ENCODE results near the gene NLGN1. TPM values are rescaled to one million over a fixed set of nuclear protein-coding genes. Genes with fewer than 3 reads are reported as not detected.

Gene NLGN1
- polyA plus RNA-seq, 2 of the 4 experiments (the other 2 are of a cell fraction): not detected

GRCh38 chr3:174158674-174159073 is 761.1 kb downstream of the NLGN1 start:
- ATAC-seq (no peak), FAIRE-seq (no peak)

DNA sequence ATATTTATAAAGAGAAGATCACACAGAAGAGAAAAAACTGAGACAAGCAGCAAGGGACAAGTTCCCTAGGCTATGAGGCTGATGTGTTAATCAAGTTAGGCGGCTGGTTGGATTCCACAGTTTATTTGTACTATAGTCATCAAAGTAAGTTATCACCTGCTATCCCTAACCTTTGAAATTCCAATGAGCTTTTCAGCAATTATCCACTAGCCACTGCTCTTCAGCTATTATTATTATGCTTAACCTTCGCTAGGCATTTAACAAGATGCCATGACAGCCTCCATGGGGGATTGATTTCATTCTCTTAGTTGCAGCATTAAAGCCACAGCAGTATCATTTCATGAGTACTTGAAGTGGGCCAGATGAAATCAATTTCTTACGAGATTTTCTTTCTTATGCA is 762.1 kb downstream of the NLGN1 start:
- 29% methylated on average over 3 of the region's 3 CpGs for WGBS (ENCODE audit: missing lambda C conversion rate)

More at GRCh38 chr3:174158674-174159073, 761.1 kb downstream of the NLGN1 start:
- Histone ChIP-seq H3K9me3 (no peaks in the 10 kb centered on the region), H3K4me3 (no peak overlapping the region), H3K27ac (no peak overlapping the region), H3K4me2 (no peak overlapping the region), H3K4me1 (no peaks in the 10 kb centered on the region)
- 6% methylated on average over 1 of the region's 1 CpG for WGBS (ENCODE audit: missing lambda C conversion rate)
- CTCF ChIA-PET: no interaction called here
- TF ChIP-seq ZFP36 (IDR thresholded peaks at IDR 0.05; ENCODE audit: borderline replicate concordance, partially characterized antibody) (no peak), EHMT2 (IDR thresholded peaks at IDR 0.05; ENCODE audit: low read depth) (no peak), RAD21 (conservative IDR thresholded peaks at IDR 0.05 in 1 of 2, IDR thresholded peaks at IDR 0.05 in 1 of 2) (no peak), CHD4 (IDR thresholded peaks at IDR 0.05; ENCODE audit: borderline replicate concordance) (no peak), ELK1 (IDR thresholded peaks at IDR 0.05; ENCODE audit: low read depth, low read length) (no peak), ESRRA (IDR thresholded peaks at IDR 0.05; ENCODE audit: borderline replicate concordance, low read length) (no peak), HMGXB4 (CRISPR knock-in tag; IDR thresholded peaks at IDR 0.05; ENCODE audit: borderline replicate concordance) (no peak), ZSCAN20 (CRISPR knock-in tag; IDR thresholded peaks at IDR 0.05) (no peak), CBX8 (IDR thresholded peaks at IDR 0.05) (no peak), CHD2 (IDR thresholded peaks at IDR 0.05; ENCODE audit: low read length, partially characterized antibody) (no peak), RFX5 (IDR thresholded peaks at IDR 0.05) (no peak)
- POLR2A ChIA-PET: no interaction called here
- no peak for DNase-seq (ENCODE audit: low read depth in 1 of 2, low spot score in 1 of 2)

More for the DNA sequence above, 762.1 kb downstream of the NLGN1 start:
- Histone ChIP-seq H3K4me3 (no peak overlapping the region), H3K27ac (no peak overlapping the region), H3K4me1 (no peaks in the 10 kb centered on the region), H3K9me3 (no peaks in the 10 kb centered on the region), H3K4me2 (no peak overlapping the region)
- DNase-seq (ENCODE audit: low read depth in 1 of 2, low spot score in 1 of 2) (no peak), ATAC-seq (no peak), FAIRE-seq (no peak)
- TF ChIP-seq ESRRA (IDR thresholded peaks at IDR 0.05; ENCODE audit: borderline replicate concordance, low read length) (no peak), CBX2 (IDR thresholded peaks at IDR 0.05; ENCODE audit: borderline replicate concordance, low read depth) (no peak), RFX5 (IDR thresholded peaks at IDR 0.05) (no peak), USF2 (IDR thresholded peaks at IDR 0.05) (no peak), PBX3 (IDR thresholded peaks at IDR 0.05) (no peak), HMGXB4 (CRISPR knock-in tag; IDR thresholded peaks at IDR 0.05; ENCODE audit: borderline replicate concordance) (no peak), CTCF (IDR thresholded peaks at IDR 0.05) (no peak), JUN (IDR thresholded peaks at IDR 0.05) (no peak), ELK1 (IDR thresholded peaks at IDR 0.05; ENCODE audit: low read depth, low read length) (no peak), EHF (CRISPR knock-in tag; IDR thresholded peaks at IDR 0.05) (no peak), SMC3 (IDR thresholded peaks at IDR 0.05) (no peak), ZSCAN20 (CRISPR knock-in tag; IDR thresholded peaks at IDR 0.05) (no peak), SREBF2 (IDR thresholded peaks at IDR 0.05) (no peak), FOSL2 (IDR thresholded peaks at IDR 0.05) (no peak), FOSL2 (CRISPR knock-in tag; IDR thresholded peaks at IDR 0.05) (no peak), HDAC2 (IDR thresholded peaks at IDR 0.05) (no peak), MAZ (IDR thresholded peaks at IDR 0.05; ENCODE audit: borderline replicate concordance, low read depth, low read length) (no peak)
- TF ChIP-seq, protein P1, sequence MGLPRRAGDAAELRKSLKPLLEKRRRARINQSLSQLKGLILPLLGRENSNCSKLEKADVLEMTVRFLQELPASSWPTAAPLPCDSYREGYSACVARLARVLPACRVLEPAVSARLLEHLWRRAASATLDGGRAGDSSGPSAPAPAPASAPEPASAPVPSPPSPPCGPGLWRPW (IDR thresholded peaks at IDR 0.05): no peak
- ChIA-PET CTCF (no interaction called here), POLR2A (no interaction called here)
